GM18502 (cell line): ENCODE data around the gene FANCE.

Source experiments
- ATAC-seq: cut with Tn5 transposase; IDR thresholded peaks from one replicate; pipeline ENCODE4 v1.9.1; 2021; ENCODE audit warnings: mild to moderate bottlenecking; ENCODE audit not compliant: unreplicated experiment, poor library complexity

The FANCE gene

GRCh38 chr6:35452183-35453090, at the start of gene FANCE:
Gene FANCE, plus strand, starts transcription at chr6:35452338. Its CDS starts 208 bp downstream, at chr6:35452546.
- peak; percentile 85 for ATAC-seq

GRCh38 chr6:35402856-35403191, 49.3 kb upstream of the FANCE start:
- ATAC-seq: no peak

GRCh38 chr6:35403544-35404442, 48.3 kb upstream of the FANCE start:
- ATAC-seq: no peak

- ATAC-seq: no peak
Measured at GRCh38 chr6:35406711-35407485, 45.2 kb upstream of the FANCE start.

GRCh38 chr6:35409245-35409644, 42.9 kb upstream of the FANCE start:
- no peak for ATAC-seq

- no peak for ATAC-seq
Measured at GRCh38 chr6:35410131-35410530, 42.0 kb upstream of the FANCE start.

GRCh38 chr6:35411066-35411465, 41.1 kb upstream of the FANCE start:
- no peak for ATAC-seq

- no peak for ATAC-seq
Measured at GRCh38 chr6:35412102-35412501, 40.0 kb upstream of the FANCE start.

- ATAC-seq: no peak
Measured at GRCh38 chr6:35413911-35414310, 38.2 kb upstream of the FANCE start.

- no peak for ATAC-seq
Measured at GRCh38 chr6:35415065-35415891, 36.9 kb upstream of the FANCE start.

- ATAC-seq: no peak
Measured at GRCh38 chr6:35417979-35418661, 34.0 kb upstream of the FANCE start.

GRCh38 chr6:35419417-35419816, 32.7 kb upstream of the FANCE start:
- no peak for ATAC-seq

- no peak for ATAC-seq
Measured at GRCh38 chr6:35419961-35420360, 32.2 kb upstream of the FANCE start.

- no peak for ATAC-seq
Measured at GRCh38 chr6:35425284-35425683, 26.9 kb upstream of the FANCE start.

GRCh38 chr6:35426074-35426473, 26.1 kb upstream of the FANCE start:
- no peak for ATAC-seq

GRCh38 chr6:35427435-35427834, 24.7 kb upstream of the FANCE start:
- ATAC-seq: no peak

- no peak for ATAC-seq
Measured at GRCh38 chr6:35427851-35428321, 24.3 kb upstream of the FANCE start.

- no peak for ATAC-seq
Measured at GRCh38 chr6:35428421-35429149, 23.6 kb upstream of the FANCE start.
